Duodenal mucosa (tissue), 2 donors: ENCODE data around the gene PTOV1.
A peak's percentile ranks its signal among the peaks of the same experiment; 100 is the strongest.

ENCODE experiments used
- H3K27ac ChIP-seq: one replicate; pipeline ENCODE4 v1.7.0; 2013; ENCODE audit warnings: low read depth, low read length
- H3K27me3 ChIP-seq, 2 donors: one replicate each; pipeline ENCODE4 v1.7.0; 2013; ENCODE audit warnings: low read length in 2 of 2, control low read depth in 1 of 2; ENCODE audit not compliant: insufficient read depth in 2 of 2, control insufficient read depth in 1 of 2
- H3K36me3 ChIP-seq, 2 donors: one replicate each; pipeline ENCODE4 v1.7.0; 2013; ENCODE audit warnings: low read length in 2 of 2, control low read depth in 1 of 2; ENCODE audit not compliant: insufficient read depth in 2 of 2, control insufficient read depth in 1 of 2
- H3K4me1 ChIP-seq, 2 donors: one replicate each; pipeline ENCODE4 v1.7.0; 2013; ENCODE audit warnings: low read length in 2 of 2, control low read depth in 1 of 2; ENCODE audit not compliant: insufficient read depth in 2 of 2, control insufficient read depth in 1 of 2
- H3K4me3 ChIP-seq, 2 donors: one replicate each; pipeline ENCODE4 v1.7.0; 2013; ENCODE audit warnings: low read length in 2 of 2, low read depth in 1 of 2
- H3K9ac ChIP-seq, 2 donors: one replicate each; pipeline ENCODE4 v1.7.0; 2013; ENCODE audit warnings: low read length in 2 of 2, low read depth in 1 of 2
- H3K9me3 ChIP-seq, 2 donors: one replicate each; pipeline ENCODE4 v1.7.0; 2013; ENCODE audit warnings: low read length in 2 of 2, control low read depth in 1 of 2; ENCODE audit not compliant: control insufficient read depth in 1 of 2

PTOV1 gene

GRCh38 chr19:49888510-49888824, 37.5 kb downstream of the PTOV1 start:
- Histone ChIP-seq H3K9ac (no peak overlapping the region), H3K4me3 (no peak overlapping the region), H3K27ac (no peak overlapping the region), H3K36me3 (peaks cover 6 to 16% of the 10 kb centered on the region in 2 donors), H3K4me1 (peaks cover 10 to 17% of the 10 kb centered on the region in 2 donors), H3K27me3 (no peaks in the 10 kb centered on the region), H3K9me3 (no peaks in the 10 kb centered on the region)

- Histone ChIP-seq H3K9me3 (no peaks in the 10 kb centered on the region), H3K4me3 (no peak overlapping the region), H3K27ac (no peak overlapping the region), H3K36me3 (peaks cover 0 to 9% of the 10 kb centered on the region in 2 donors), H3K9ac (no peak overlapping the region), H3K4me1 (peaks cover 10 to 17% of the 10 kb centered on the region in 2 donors), H3K27me3 (no peaks in the 10 kb centered on the region)
Measured at GRCh38 chr19:49889038-49889686, 38.2 kb downstream of the PTOV1 start.

- H3K27ac ChIP-seq = no peak overlapping the region
- H3K36me3 ChIP-seq = peaks cover 0 to 3% of the 10 kb centered on the region in 2 donors
- H3K27me3 ChIP-seq = no peaks in the 10 kb centered on the region
- H3K9ac ChIP-seq = no peak overlapping the region
- peak overlapping the region; percentile 55 to 62 for H3K4me3 ChIP-seq
- peaks cover 10 to 17% of the 10 kb centered on the region in 2 donors for H3K4me1 ChIP-seq
- H3K9me3 ChIP-seq = no peaks in the 10 kb centered on the region
Measured at GRCh38 chr19:49889687-49890348, 38.9 kb downstream of the PTOV1 start.

DNA sequence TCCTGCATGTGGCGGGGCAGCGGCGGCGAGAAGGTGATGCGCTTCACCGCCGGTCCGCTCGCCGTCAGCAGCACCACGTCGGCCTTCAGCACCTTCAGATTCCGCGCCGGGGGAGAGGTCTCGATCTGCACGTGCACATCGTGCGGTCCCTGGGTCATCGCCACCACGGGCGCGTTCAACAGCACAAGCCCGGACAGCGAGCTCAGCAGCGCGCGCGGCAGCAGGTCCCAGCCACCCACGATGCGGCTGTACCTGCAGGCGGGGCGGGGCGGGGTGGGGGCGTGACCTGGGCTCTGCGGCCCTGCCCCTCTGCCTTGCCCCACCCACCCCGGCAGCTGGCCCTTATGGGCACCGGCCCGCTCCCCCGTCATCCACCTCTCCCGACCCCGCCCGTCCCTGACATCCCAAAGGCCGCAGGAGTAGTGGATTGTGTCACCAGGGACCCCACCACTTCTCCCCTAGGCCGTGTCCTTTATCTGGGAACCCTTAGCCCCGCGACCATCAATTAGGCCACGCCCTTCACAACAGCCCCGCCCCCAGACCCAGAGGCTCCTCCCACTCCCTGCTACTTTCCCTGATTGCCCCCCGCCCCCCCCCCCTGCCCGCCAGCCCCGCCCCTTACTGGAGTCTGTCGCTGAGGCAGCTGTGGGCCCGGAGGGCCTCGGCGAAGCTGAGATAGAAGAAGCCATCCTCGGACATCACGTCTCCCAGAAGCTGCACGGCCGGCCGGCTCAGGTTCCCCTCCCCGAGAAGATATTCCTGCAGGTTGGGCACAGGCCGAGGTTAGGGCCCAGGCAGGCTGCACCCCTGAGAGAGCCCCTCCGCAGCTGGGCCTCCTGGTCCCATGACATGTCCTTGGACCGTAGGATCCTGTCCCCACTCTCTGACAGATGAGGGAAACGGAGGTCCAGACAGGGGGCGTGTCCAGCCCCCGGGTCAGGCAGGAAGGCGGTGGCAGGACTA, 39.7 kb downstream of the PTOV1 start:
- Histone ChIP-seq H3K4me3 (peak overlapping the region; percentile 55 to 62), H3K27ac (no peak overlapping the region), H3K9ac (no peak overlapping the region), H3K27me3 (no peaks in the 10 kb centered on the region), H3K36me3 (no peaks in the 10 kb centered on the region), H3K9me3 (no peaks in the 10 kb centered on the region), H3K4me1 (peaks cover 10 to 17% of the 10 kb centered on the region in 2 donors)

- no peak overlapping the region for H3K4me3 ChIP-seq
- no peaks in the 10 kb centered on the region for H3K9me3 ChIP-seq
- H3K4me1 ChIP-seq = peaks cover 10 to 17% of the 10 kb centered on the region in 2 donors
- H3K27me3 ChIP-seq = no peaks in the 10 kb centered on the region
- no peaks in the 10 kb centered on the region for H3K36me3 ChIP-seq
- H3K9ac ChIP-seq = no peak overlapping the region
- no peak overlapping the region for H3K27ac ChIP-seq
Measured at GRCh38 chr19:49891393-49891792, 40.4 kb downstream of the PTOV1 start.

DNA sequence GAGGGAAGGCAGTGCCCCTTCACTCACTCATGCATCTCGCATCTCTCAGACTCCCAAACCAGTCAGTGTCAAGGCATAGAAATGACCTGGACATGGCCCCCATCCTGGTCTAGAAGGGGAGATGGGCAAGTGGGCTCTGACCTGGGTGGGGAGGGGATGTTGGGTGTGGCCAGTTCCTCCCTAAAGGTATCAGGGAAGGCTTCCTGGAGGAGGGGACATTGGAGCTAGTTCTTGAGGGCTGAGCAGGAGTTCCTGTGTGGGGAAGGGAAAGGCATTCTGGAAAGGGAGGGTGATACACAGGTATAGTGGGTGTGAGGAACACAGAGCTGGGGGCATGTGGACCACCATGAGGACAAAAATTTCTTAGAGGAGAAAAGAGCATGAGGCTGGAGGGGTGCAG, 41.8 kb downstream of the PTOV1 start:
- H3K4me1 ChIP-seq = peaks cover 6 to 17% of the 10 kb centered on the region in 2 donors
- no peak overlapping the region for H3K27ac ChIP-seq
- H3K4me3 ChIP-seq = no peak overlapping the region
- H3K27me3 ChIP-seq = no peaks in the 10 kb centered on the region
- no peaks in the 10 kb centered on the region for H3K9me3 ChIP-seq
- no peaks in the 10 kb centered on the region for H3K36me3 ChIP-seq
- no peak overlapping the region for H3K9ac ChIP-seq

DNA sequence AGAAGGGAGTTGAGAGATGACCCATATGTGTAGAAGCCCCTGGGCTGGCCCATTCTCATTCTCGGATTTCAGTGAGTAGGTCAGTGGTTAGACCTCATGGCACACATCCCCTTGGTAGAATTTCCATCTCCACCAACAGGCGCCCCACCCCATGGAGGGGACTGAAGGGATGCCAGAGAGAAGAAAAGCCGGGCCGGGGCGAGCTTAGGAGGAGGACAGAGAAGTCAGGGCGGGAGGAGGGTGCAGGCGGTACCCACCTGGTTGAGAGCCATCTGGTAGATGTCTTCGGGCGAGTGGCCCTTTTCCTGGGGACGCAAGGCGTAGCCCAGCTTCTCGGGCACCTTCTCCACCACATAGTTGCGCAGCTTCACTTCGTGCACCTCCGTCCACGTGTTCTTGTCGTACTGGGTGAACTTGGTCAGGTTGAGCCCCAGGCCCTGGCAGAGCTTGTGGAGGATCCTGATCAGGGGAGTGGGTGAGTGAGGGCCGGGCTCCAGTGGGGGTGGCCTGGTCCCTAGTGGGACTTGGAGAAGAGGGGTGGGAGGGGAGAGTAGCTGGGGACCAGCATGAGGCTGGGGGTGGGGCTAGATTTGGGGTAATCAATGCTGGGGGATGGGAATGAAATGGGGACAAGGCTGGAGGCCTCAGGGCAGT, 43.2 kb downstream of the PTOV1 start:
- Histone ChIP-seq H3K4me1 (peaks cover 4 to 14% of the 10 kb centered on the region in 2 donors), H3K4me3 (no peak overlapping the region), H3K9me3 (no peaks in the 10 kb centered on the region), H3K27me3 (no peaks in the 10 kb centered on the region), H3K36me3 (no peaks in the 10 kb centered on the region), H3K9ac (no peak overlapping the region), H3K27ac (no peak overlapping the region)

DNA sequence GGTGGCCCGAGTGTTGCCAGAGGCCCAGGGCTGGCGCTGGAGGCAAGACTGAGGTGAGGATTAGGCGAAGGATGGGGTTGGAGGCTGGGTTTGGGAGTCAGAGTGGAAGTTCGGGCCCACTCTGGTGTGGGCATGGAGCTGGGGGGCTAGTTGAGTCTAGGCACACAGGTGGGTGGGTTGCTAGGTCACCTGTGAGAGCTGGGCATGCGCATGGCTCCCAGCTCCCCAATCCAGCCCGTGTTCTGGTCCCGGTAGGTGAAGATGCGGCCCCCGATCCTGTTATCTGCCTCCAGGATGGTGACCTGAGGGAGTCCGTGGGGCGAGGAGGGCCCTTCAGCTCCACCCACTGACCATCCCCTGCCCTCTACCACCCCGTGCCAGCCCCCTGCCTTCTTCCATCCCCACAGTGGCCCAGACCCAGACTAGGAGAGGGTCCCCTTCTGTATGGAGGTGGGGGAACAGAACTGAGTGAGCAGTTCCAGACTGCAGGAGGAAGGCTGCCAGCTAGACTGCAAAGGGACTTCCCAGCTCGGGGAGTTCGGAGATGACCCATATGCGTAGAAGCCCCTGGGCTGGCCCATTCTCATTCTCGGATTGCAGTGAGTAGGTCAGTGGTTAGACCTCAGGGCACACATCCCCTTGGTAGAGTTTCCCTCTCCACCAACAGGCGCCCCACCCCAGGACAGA, 44.1 kb downstream of the PTOV1 start:
- Histone ChIP-seq H3K27ac (no peak overlapping the region), H3K9ac (no peak overlapping the region), H3K27me3 (no peaks in the 10 kb centered on the region), H3K36me3 (no peaks in the 10 kb centered on the region), H3K9me3 (no peaks in the 10 kb centered on the region), H3K4me1 (peaks cover 4 to 13% of the 10 kb centered on the region in 2 donors), H3K4me3 (no peak overlapping the region)

- Histone ChIP-seq H3K4me1 (peaks cover 4 to 9% of the 10 kb centered on the region in 2 donors), H3K9me3 (no peaks in the 10 kb centered on the region), H3K36me3 (no peaks in the 10 kb centered on the region), H3K27me3 (no peaks in the 10 kb centered on the region), H3K4me3 (peak overlapping the region in 1 of 2 donors; percentile 36), H3K27ac (no peak overlapping the region), H3K9ac (no peak overlapping the region)
Measured at GRCh38 chr19:49895566-49896297, 44.8 kb downstream of the PTOV1 start.
